Measurements from ENCODE around the gene CLCNKA. TPM values are rescaled to one million over a fixed set of nuclear protein-coding genes. Genes with fewer than 3 reads are reported as not detected.

CLCNKA gene
- total and polyA plus RNA-seq, 2 of the 8 experiments (the other 6 are each of a cell fraction or from before 2014, with no cell fraction given), result 0.95 to 2.0 TPM

DNA sequence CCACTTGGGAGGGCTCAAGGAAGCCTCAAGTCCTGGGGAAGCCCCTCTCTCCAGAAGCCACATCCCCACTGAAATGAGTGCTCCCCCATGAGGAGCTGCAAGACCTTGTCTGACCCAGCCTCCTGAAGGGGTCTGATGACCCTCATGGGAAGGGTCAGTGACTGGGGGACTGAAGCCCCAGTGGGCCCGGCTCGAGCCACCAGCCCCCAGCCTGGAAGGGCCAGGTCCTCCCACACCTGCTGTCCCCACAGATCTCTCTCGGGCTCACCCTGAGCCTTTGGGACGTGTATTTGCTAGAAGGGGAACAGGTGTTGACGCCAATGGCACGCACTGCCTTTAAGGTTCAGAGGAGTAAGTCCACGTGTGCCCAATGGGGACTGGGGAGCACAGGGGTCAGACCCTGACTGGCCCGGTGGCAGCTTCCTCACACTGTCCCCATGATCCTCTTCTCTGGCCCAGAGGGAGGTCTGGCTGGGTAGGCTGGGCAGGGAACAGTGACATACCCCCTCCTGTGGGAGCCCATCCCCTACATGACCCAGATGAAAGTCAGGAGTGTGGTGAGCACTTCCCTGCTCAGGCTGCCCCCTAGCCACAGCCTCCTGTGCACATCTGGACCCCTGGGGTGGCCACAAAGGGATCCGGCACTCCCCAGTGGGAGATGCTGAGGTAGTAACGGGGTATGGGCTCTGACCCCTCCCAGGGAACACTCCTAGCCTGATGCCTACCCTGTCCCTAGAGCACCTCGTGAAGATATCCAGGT is 30.2 kb upstream of the CLCNKA start (continued):
- TF ChIP-seq PHF8 (conservative IDR thresholded peaks at IDR 0.05; ENCODE audit: low read depth, low read length), result no peak
- TF ChIP-seq, protein P1, sequence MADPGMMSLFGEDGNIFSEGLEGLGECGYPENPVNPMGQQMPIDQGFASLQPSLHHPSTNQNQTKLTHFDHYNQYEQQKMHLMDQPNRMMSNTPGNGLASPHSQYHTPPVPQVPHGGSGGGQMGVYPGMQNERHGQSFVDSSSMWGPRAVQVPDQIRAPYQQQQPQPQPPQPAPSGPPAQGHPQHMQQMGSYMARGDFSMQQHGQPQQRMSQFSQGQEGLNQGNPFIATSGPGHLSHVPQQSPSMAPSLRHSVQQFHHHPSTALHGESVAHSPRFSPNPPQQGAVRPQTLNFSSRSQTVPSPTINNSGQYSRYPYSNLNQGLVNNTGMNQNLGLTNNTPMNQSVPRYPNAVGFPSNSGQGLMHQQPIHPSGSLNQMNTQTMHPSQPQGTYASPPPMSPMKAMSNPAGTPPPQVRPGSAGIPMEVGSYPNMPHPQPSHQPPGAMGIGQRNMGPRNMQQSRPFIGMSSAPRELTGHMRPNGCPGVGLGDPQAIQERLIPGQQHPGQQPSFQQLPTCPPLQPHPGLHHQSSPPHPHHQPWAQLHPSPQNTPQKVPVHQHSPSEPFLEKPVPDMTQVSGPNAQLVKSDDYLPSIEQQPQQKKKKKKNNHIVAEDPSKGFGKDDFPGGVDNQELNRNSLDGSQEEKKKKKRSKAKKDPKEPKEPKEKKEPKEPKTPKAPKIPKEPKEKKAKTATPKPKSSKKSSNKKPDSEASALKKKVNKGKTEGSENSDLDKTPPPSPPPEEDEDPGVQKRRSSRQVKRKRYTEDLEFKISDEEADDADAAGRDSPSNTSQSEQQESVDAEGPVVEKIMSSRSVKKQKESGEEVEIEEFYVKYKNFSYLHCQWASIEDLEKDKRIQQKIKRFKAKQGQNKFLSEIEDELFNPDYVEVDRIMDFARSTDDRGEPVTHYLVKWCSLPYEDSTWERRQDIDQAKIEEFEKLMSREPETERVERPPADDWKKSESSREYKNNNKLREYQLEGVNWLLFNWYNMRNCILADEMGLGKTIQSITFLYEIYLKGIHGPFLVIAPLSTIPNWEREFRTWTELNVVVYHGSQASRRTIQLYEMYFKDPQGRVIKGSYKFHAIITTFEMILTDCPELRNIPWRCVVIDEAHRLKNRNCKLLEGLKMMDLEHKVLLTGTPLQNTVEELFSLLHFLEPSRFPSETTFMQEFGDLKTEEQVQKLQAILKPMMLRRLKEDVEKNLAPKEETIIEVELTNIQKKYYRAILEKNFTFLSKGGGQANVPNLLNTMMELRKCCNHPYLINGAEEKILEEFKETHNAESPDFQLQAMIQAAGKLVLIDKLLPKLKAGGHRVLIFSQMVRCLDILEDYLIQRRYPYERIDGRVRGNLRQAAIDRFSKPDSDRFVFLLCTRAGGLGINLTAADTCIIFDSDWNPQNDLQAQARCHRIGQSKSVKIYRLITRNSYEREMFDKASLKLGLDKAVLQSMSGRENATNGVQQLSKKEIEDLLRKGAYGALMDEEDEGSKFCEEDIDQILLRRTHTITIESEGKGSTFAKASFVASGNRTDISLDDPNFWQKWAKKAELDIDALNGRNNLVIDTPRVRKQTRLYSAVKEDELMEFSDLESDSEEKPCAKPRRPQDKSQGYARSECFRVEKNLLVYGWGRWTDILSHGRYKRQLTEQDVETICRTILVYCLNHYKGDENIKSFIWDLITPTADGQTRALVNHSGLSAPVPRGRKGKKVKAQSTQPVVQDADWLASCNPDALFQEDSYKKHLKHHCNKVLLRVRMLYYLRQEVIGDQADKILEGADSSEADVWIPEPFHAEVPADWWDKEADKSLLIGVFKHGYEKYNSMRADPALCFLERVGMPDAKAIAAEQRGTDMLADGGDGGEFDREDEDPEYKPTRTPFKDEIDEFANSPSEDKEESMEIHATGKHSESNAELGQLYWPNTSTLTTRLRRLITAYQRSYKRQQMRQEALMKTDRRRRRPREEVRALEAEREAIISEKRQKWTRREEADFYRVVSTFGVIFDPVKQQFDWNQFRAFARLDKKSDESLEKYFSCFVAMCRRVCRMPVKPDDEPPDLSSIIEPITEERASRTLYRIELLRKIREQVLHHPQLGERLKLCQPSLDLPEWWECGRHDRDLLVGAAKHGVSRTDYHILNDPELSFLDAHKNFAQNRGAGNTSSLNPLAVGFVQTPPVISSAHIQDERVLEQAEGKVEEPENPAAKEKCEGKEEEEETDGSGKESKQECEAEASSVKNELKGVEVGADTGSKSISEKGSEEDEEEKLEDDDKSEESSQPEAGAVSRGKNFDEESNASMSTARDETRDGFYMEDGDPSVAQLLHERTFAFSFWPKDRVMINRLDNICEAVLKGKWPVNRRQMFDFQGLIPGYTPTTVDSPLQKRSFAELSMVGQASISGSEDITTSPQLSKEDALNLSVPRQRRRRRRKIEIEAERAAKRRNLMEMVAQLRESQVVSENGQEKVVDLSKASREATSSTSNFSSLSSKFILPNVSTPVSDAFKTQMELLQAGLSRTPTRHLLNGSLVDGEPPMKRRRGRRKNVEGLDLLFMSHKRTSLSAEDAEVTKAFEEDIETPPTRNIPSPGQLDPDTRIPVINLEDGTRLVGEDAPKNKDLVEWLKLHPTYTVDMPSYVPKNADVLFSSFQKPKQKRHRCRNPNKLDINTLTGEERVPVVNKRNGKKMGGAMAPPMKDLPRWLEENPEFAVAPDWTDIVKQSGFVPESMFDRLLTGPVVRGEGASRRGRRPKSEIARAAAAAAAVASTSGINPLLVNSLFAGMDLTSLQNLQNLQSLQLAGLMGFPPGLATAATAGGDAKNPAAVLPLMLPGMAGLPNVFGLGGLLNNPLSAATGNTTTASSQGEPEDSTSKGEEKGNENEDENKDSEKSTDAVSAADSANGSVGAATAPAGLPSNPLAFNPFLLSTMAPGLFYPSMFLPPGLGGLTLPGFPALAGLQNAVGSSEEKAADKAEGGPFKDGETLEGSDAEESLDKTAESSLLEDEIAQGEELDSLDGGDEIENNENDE (IDR thresholded peaks at IDR 0.05; ENCODE audit: insufficient replicate concordance, low read length), result no peak
- TF ChIP-seq, protein P2, sequence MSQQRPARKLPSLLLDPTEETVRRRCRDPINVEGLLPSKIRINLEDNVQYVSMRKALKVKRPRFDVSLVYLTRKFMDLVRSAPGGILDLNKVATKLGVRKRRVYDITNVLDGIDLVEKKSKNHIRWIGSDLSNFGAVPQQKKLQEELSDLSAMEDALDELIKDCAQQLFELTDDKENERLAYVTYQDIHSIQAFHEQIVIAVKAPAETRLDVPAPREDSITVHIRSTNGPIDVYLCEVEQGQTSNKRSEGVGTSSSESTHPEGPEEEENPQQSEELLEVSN (IDR thresholded peaks at IDR 0.05), result no peak
- no peak for TF ChIP-seq SUZ12 (IDR thresholded peaks at IDR 0.05; ENCODE audit: low read length)
- no peak for TF ChIP-seq CHD2 (IDR thresholded peaks at IDR 0.05; ENCODE audit: low read length)
- no peak for TF ChIP-seq POU5F1 (IDR thresholded peaks at IDR 0.05; ENCODE audit: low read depth, low read length)
- TF ChIP-seq TAF1 (IDR thresholded peaks at IDR 0.05; ENCODE audit: low read depth, low read length), result no peak
- no peak for TF ChIP-seq SAP30 (IDR thresholded peaks at IDR 0.05; ENCODE audit: insufficient read depth, insufficient replicate concordance, low read length)
- TF ChIP-seq FOSL1 (IDR thresholded peaks at IDR 0.05; ENCODE audit: insufficient read depth, low read depth, low read length), result no peak
- no peak for TF ChIP-seq SIRT6 (IDR thresholded peaks at IDR 0.05; ENCODE audit: low read length)
